G401 (cell line): ENCODE results near the gene ASCC3. TPM values are rescaled to one million over a fixed set of nuclear protein-coding genes. Genes with fewer than 3 reads are reported as not detected.

Experiments used
- DNase-seq: peaks from one replicate; pipeline ENCODE4 v3.0.0-alpha.2; 2015; ENCODE audit warnings: low spot score
- in situ Hi-C: cut with HindIII; loops from 2 replicates; pipeline ENCODE4 v1.10.0; 2016; ENCODE audit warnings: low sequenced_read_pairs, mixed read lengths
- total RNA-seq: library from RNA; depleted of rRNA; stranded (reverse); fragments of >200 nt; shearing (Covaris generic); gene quantifications from 2 replicates; pipeline ENCODE4 v1.2.3, GENCODE V29; 2014; rRNA removed

ASCC3 gene, protein sequence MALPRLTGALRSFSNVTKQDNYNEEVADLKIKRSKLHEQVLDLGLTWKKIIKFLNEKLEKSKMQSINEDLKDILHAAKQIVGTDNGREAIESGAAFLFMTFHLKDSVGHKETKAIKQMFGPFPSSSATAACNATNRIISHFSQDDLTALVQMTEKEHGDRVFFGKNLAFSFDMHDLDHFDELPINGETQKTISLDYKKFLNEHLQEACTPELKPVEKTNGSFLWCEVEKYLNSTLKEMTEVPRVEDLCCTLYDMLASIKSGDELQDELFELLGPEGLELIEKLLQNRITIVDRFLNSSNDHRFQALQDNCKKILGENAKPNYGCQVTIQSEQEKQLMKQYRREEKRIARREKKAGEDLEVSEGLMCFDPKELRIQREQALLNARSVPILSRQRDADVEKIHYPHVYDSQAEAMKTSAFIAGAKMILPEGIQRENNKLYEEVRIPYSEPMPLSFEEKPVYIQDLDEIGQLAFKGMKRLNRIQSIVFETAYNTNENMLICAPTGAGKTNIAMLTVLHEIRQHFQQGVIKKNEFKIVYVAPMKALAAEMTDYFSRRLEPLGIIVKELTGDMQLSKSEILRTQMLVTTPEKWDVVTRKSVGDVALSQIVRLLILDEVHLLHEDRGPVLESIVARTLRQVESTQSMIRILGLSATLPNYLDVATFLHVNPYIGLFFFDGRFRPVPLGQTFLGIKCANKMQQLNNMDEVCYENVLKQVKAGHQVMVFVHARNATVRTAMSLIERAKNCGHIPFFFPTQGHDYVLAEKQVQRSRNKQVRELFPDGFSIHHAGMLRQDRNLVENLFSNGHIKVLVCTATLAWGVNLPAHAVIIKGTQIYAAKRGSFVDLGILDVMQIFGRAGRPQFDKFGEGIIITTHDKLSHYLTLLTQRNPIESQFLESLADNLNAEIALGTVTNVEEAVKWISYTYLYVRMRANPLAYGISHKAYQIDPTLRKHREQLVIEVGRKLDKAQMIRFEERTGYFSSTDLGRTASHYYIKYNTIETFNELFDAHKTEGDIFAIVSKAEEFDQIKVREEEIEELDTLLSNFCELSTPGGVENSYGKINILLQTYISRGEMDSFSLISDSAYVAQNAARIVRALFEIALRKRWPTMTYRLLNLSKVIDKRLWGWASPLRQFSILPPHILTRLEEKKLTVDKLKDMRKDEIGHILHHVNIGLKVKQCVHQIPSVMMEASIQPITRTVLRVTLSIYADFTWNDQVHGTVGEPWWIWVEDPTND (N-terminal part only)
- 31.3 and 43.8 TPM in 2 replicates for total RNA-seq

DNA sequence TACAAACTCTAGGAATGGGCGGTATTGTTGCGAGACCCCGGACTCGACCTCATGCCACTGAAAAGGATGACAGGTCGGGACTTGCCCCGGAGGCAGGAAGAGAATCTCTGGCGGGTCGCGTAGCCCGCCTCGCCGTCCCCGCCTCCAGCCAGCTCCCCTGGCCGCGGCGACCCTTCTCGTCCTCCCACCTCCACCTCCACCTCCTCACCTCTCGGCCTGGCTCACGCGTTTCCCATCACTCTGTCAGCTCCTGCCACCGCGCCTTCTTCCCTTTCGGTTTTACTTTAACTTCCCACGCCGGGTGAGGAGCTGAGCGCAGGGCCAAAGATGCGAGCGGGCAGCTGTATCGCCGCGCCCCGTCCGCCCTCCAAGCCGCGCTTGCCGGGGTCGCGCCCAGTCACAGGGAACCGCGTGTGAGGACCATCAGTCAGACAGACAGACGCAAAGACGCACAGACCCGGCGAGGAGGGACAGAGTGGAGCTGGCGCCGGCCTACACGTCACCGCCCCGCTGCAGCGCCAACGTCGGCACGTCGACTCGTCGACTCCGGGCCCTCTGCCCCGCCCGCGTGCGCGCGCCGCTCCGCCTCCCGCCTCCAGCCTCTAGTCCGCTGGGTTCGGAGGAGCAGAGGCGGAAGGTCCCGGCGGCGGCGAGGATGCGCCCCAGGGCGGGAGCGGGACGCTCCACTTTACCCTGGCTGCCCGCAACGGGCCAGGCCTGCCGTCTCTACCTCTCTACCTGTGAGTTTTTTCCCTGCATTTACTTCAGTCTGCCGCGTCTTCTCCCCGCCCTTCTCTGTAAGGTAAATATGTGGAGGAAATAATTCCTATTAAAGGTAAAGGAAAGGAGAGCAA lies at the start of gene ASCC3:
ASCC3 (minus strand) TSS at position 477 of the 854 bp plus-strand sequence. CDS start 13,332 bp downstream, outside the sequence.
- peak; percentile 90 for DNase-seq
- in situ Hi-C loops, result no loop called here

DNA sequence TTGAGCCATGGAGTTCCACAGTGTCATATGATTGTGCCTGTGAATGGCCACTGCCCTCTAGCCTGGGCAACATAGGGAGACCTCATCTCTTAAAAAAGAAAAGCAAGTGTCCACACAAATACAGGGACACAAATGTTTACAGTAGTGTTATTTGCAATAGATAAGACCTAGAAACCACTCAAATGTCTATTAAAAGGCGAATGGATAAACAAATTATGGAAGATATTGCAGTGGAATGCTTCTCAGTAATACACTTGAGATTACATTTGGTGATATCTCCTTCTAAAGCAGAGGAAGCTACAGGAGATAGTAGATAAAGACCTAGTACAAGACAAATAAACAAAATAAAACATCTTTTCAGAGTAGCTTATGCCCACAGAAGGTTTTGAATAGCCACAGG lies 44.6 kb upstream of the ASCC3 start:
- no peak for DNase-seq
- in situ Hi-C loops, result no loop called here

DNA sequence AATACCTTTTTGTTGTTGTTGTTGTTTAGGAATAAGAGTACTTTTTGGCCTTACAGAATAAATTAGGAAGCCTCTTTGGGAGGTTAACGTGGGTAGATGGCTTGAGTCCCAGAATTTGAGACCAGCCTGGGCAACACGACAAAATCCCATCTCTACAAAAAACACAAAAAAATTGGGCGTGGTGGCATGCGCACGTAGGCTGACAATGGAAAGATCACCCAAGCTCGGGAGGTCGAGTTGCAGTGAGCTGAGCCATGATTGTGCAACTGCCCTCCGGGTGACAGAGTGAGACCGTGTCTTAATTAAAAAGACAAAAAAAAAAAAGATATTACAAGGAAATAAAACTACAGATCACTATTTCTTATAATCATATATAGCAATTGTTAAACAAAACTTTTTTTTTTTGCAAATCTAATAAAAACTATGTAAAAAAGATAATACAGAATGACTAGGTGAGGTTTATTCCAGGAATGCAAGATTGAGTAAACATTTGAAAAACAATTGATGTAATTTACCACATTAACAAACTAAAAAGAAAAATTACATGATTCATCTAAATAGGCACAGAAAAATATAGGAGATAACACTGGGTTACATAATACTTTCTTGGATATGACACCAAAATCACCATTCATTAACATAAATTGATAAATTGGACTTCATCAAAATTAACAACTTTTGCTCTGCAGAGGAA lies 43.6 kb upstream of the ASCC3 start:
- in situ Hi-C loops, result no loop called here
- DNase-seq, result no peak

DNA sequence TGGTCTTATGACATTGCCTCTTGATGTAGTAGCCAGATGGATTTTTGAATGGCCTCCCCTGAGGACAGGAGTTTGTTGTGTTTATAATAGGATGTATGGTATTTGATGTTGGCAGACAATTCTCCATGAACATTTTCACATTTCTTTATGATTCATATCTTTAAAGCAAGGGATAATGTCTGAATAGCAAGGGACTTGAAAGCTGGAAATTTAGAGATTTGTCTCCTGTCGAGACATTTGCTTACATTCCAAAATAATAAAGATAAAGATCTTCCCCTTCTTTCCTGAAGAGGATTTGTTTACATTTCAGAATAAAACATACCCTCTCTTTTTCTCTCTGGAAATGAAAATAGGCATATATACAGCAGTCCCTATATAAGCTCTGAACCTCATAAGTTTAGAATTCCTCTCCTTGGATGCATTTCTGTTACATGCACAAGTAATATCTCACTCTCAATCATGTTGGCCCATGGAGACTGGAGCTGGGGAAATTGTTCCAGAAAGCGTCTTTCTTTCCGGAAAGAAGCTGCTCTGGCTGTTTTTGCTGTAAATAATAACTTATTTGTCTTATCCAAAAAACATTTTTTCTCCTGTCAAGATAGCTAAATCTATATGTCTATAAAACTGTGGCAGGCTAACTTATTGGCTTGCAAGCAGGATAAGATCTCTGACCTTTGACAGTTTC lies 42.5 kb upstream of the ASCC3 start:
- no peak for DNase-seq
- in situ Hi-C loops, result no loop called here

DNA sequence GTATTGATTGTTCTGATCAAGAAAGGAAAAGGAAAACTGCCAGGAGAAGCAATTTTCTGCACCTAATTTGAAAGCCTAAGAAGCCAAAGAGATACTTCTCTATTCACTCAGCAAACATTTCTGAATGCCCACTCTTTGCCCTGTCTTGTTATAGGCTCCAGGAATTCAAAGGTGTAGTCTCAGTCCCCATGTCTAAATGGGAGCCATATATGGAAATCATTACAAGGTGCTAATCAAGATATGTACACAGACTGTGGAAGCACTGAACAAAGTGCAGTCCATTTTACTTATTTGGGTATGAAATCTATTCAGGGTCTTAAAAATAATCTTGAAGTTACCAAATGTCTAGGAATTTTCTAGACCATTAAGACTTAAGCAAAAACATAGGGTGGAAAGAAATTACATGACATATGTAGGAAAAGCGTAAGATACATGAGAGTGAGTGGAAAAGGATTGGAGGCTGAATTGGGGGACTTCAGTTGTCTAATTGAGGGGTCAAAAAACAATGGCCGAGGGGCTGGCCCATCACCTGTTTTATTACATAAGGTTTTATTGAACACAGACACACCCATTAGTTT lies 39.0 kb upstream of the ASCC3 start:
- DNase-seq, result no peak
- in situ Hi-C loops, result no loop called here

DNA sequence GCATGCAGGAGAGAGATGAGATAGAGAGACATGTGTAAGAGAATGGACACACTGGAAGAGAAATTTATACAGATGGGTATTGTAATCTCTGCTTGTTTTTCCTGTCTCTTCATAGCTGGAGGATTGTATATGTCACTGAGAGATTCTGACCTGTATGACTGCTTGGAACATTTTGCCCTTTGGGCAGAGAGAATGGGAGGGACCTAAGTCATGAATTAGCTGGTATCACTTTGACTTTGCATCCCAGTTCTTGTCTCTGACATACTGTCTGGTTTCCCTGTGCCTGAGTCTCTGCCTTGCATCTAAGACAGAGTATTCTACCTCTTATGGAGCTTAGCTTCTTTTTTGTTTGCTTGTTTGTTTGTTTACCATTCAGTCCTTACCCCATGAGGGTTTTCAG lies 37.0 kb upstream of the ASCC3 start:
- in situ Hi-C loops, result no loop called here
- no peak for DNase-seq

DNA sequence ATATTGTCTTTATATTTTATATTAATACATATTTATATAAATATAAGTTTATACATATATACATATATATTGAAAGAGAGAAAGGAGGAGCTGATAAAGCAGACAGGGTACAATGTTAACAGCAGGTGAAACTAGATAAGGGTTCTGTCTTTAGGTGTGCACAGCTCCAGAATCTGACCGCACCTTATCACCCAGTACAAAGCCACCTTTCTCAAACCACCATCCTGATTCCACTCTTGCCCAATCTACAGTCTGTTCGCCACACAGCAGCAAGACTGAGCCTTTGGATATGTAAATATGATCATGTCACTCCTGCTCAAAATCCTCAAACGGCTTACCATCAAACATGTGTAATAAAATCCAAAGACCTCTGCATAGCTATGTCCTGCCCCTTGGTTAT lies 34.7 kb upstream of the ASCC3 start:
- in situ Hi-C loops, result no loop called here
- no peak for DNase-seq

DNA sequence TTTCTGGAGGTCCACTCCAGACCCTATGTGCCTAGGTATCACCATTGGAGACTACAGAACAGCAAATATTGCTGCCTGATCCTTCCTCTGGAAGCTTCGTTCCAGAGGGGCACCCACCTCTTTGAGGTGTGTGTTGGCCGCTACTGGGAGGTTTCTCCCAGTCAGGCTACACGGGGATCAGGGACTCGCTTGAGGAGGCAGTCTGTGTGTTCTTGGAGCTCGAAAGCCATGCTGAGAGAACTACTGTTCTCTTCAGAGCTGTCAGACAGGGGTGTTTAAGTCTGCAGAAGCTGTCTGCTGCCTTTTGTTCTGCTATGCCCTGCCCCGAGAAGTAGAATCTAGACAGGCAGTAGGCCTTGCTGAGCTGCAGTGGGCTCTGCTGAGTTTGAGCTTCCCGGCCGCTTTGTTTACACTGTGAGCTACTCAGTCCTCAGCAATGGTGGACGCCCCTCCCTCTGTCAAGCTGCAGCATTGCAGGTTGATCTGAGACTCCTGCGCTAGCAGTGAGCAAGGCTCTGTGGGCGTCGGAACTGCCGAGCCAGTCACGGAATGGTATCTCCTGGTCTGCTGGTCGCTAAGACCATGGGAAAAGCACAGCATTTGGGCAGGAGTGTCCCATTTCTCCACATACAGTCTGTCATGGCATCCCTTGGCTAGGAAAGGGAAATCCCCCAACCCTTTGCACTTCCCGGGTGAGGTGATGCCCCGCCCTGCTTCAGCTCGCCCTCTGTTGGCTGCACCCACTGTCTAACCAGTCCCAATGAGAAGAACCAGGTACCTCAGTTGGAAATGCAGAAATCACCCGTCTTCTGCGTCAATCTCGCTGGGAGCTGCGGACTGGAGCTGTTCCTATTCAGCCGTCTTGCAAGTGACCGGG lies 32.5 kb upstream of the ASCC3 start:
- in situ Hi-C loops, result no loop called here

DNA sequence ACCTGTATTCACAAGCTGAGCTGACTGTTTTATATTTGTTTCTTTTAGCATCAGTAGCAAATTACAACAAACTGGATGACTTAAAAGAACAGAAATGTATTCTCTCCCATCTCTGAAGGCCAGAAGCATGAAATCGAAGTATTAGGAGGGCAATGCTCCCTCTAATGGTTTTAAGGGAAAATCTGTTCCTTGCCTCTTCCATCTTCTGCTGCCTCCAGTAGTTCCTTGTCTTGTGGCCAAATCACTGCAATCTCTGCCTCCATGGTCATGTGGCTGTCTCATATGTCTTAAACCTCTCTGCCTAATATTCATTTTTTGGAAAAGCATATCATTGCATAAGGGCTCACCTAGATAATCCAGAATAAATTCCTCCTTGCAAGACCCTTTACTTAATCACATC lies 25.2 kb upstream of the ASCC3 start:
- in situ Hi-C loops, result no loop called here
- DNase-seq, result no peak

More for the DNA sequence above, 32.5 kb upstream of the ASCC3 start:
- no peak for DNase-seq

DNA sequence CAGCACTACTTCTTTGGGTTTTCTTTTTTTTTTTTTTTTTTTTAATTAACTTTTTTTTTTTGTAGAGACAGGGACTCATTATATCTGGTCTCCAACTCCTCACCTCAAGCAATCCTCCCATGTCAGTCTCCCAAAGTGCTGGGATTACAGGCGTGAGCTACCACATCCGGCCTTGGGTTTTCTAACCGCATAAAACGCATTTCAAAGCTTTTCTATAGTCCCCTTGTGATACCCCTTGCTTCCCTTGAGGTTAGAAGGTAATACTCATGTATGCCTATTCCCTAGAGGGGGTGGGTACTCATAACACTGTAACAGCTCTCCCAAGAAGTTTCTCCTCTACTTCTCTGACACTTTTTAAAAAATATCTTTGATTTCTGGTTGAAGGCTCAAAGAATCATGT lies 23.9 kb upstream of the ASCC3 start:
- DNase-seq, result no peak
- in situ Hi-C loops, result no loop called here

DNA sequence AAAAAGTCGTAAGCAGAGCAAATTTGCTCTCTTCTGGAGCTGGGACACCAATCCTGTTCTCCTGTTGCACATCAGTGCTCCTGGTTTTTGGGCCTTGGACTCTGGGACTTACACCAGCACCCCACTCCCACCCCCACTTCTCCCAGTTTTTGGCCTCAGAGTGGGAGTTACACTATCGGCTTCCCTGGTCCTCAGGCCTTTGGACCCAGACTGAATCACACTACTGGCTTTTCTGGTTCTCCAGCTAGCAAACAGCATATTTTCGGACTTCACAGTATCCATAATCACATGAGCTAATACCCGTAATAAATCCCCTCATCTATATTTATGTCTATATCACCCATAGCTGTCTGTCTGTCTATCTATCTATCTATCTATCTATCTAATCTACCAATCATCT lies 23.2 kb upstream of the ASCC3 start:
- in situ Hi-C loops, result no loop called here
- no peak for DNase-seq

DNA sequence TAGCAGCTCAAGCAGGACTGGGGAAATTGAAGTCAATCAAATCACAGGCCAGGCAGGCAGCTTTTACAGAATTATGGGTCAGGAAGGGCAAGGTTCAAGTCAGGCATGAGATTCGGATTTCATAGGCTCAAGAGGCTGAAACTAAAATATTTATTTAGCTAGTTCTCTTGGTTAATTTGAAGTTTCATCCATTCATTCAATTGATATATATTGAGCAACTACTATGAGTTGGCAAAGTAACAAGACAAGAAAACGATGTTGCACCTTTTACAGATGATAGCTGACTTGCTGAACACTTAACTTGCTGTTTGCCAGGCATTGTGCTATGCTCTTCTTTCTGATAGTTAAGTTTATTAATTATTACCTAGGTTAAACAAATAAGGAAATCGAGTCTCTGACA lies 20.5 kb upstream of the ASCC3 start:
- in situ Hi-C loops, result no loop called here

DNA sequence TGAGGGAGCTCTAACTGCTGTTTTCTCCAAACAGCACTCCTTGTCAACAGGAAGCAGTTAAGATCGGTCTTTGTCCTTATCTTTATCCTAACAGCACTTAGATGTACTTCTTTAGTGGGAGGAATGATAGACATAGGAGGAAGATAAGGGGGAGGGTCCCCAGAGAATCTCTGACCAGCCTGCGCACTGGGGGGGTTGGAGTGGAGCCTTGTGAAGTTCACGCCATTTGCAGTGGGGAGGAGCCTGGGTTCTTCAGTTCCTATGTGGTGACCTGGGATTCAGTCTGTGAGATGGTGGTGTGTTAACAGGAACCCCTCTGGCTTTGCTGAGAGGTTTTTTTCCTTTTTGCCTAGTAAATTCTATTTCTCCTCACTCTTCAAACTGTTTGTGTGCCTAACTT lies 18.1 kb upstream of the ASCC3 start:
- in situ Hi-C loops, result no loop called here
- no peak for DNase-seq

More for the DNA sequence above, 20.5 kb upstream of the ASCC3 start:
- no peak for DNase-seq

DNA sequence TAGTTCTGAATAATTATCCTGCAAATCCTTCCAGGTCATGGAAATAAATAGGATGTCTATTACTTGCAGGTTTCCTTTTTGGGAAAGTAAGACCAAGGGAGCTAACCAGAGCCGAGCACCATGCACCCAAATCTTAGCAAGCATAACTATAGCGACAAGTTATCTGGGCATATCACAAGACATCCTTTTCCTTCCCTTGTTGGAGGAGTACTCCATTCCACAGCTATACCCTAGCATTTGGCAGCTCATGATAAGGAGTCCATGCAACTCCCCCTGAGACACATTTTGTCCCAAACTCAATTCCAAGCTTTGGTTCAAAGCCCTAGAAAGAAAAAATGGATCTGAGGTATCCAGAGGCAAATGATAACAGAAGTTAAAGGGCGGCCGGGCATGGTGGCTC lies 16.5 kb upstream of the ASCC3 start:
- DNase-seq, result no peak
- in situ Hi-C loops, result no loop called here

DNA sequence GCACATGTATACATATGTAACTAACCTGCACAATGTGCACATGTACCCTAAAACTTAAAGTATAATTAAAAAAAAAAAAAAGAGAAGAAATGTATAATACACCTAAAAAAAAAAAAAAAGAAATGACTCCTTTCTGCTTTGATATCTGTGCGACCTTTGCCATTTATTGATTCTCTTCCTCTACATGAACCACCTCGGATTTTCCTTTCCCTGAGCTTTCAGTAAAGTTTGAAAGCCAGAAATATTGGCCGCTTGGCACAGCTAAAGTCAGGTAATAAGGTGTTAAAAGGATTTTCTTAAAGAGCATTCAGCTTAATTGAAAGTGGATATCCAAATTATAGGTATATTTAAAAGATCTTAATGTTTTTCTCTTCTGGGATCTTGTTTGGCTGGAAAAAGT lies 12.6 kb upstream of the ASCC3 start:
- in situ Hi-C loops, result no loop called here
- DNase-seq, result no peak

DNA sequence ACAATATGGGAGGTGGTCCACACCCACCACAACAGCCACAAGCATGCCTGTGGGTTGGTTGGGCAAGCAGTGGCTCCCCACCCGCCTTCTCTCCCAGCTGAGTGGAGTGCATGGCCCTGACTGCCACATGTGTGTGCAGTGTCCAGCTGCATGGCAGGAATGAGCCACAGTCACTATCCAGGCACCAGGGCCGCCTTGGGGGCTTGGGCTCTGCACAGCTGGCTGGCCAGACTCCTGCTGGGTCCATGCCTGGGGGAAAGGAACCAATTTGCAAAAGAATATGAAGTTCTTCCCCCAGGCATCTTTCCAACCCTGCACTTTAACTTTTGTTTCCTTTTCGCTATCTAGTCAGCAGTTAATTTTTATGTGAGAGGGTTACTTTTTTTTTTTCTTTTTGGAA lies 11.6 kb upstream of the ASCC3 start:
- DNase-seq, result no peak

More for the DNA sequence above, 11.6 kb upstream of the ASCC3 start:
- in situ Hi-C loops, result no loop called here
